Middle frontal gyrus (tissue), 1 donor: Measurements from ENCODE around the gene SH3TC1.

ENCODE experiments used
- DNase-seq: peaks from one replicate; pipeline ENCODE4 v3.0.0-alpha.2; 2015; ENCODE audit warnings: low spot score; ENCODE audit errors: extremely low spot score

Gene SH3TC1

DNA sequence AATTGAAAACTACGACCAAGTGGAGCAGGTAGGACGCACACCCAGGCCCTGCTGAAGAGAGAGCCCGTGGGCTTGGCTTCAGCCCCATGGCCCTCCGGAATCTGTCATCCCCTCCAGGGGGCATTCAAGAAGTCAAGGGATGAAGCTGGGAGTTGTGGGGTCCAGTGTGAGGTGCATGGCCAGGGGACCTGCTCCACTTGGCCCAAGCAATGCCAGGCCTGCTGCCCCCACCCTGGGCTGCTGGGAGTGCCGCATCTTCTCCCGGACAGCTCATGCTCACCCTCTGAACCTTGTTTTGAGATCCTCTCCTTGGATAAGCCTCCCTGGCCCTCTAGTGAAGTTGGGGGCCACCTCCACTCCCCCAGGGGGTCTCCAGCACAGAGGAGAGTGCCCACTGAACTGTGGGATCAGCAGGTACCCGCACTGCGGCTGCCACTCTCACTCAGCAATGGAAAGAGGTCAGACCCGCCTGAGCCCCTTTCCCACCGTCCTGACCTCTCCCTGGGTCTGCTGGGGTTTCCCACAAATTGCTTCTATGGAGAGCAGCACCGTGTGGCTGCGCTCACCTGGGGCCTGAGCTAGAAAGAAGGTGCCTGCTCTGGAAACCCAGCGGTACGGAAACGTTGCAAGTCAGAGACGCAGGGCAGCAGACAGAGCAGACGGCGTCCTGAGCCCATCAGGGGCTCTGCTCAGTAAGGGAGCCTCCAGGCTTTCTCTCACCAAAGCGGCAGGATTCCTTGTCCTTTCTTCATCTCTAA, 35.5 kb upstream of the SH3TC1 start:
- no peak for DNase-seq

- DNase-seq = no peak
Measured at GRCh38 chr4:8164194-8164565, 34.9 kb upstream of the SH3TC1 start.

GRCh38 chr4:8164687-8165086, 34.4 kb upstream of the SH3TC1 start:
- no peak for DNase-seq

GRCh38 chr4:8165374-8165896, 33.7 kb upstream of the SH3TC1 start:
- DNase-seq = no peak

- DNase-seq = no peak
Measured at GRCh38 chr4:8167291-8167690, 31.8 kb upstream of the SH3TC1 start.

DNA sequence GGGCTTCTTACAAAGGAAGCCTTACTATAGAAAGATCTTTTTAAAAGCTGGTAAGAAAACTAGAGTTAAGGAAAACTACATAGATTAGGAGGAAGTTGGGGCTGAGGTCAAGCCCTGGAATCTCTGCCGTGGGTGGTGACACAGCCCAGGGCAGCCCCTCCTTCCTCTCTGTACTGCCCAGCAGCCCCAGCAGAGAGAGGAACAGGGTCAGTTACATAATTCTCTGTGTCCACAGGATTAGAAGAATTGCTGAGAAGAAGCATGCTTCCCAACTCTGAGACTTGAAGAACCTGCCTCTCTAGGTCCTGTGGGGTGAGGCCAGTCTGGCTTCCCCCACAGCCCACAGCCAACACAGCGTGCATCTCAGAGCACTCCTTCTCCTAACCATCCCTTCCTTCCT, 31.3 kb upstream of the SH3TC1 start:
- no peak for DNase-seq

DNA sequence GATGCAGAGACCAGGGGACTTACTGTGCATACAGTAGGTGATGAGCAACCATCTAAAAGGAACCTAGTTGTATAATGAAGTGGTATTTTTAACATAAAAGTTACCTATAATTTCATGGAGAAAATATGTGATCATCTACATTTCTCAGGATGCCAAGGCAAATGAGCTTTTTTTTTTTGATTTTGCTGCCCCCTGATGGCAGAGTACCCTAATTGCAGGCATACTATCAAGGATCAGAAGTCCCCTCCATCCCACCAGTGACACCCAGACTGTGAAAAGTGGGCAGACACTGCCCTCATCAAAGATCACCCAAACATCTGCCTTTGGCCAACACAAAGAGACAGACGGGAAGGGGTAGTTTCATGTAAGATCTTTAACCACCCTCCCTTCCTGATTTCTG, 30.9 kb upstream of the SH3TC1 start:
- DNase-seq = no peak

- DNase-seq = no peak
Measured at GRCh38 chr4:8168832-8169598, 30.1 kb upstream of the SH3TC1 start.

- DNase-seq = no peak
Measured at GRCh38 chr4:8169763-8170162, 29.3 kb upstream of the SH3TC1 start.

DNA sequence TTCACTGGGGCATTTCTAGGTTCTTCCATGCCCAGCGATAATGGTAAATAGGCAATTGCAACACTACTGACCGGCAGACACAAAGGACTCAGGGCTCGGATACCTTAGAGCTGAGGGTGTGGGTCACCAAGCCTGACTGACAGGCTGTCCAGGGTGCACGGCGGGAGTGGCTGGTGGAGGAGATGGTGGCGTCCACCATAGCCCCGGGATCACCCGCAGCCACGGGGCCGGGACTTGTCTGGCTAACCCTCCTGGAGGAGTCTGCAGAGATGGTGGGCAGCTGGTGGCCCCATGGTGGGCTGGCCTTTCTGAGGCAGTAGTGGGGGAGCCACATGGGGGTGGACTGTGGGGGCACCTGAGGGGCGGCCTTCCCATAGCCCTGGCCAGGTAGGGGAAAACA, 28.7 kb upstream of the SH3TC1 start:
- no peak for DNase-seq

- no peak for DNase-seq
Measured at GRCh38 chr4:8171266-8171665, 27.8 kb upstream of the SH3TC1 start.

- DNase-seq = no peak
Measured at GRCh38 chr4:8171984-8172924, 26.8 kb upstream of the SH3TC1 start.

- DNase-seq = no peak
Measured at GRCh38 chr4:8173492-8174242, 25.4 kb upstream of the SH3TC1 start.

DNA sequence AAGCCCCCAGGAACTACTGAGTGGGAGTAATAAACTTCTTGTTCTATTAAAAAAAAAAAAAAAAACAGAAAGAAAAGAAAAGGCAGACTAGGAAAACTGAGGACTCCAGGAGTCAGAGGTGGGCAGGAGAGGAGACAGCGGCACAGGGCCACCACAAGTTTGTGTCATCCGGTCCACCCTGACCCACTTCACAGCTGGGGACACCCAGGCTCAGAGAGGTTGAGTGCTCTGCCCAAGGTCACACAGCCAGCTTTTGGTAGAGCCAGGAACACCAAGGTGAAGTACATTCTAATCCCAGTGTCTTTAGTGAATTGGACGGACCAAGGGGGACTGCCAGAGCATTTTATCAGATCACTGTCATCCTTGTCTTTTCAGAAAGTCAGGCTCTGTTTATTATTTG, 24.1 kb upstream of the SH3TC1 start:
- no peak for DNase-seq

DNA sequence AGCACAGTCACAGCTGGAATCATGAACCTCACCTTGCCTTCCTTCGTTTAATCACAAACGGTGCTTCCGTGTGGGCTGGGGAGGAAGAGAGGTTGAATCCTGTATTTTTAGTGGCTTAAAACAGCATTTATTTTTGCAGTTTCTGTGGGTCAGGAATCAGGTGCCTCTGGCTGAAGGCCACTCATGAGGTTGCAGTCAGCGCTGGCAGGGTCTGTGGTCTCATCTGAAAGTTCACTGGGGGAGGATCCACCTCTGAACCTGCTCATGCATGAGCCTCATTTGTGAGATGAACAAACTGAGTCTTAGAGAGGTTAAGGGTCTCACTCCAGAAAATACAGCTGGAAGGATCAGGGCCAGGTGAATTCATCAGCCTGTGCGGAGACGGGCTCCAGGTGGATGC, 23.4 kb upstream of the SH3TC1 start:
- DNase-seq = no peak

DNA sequence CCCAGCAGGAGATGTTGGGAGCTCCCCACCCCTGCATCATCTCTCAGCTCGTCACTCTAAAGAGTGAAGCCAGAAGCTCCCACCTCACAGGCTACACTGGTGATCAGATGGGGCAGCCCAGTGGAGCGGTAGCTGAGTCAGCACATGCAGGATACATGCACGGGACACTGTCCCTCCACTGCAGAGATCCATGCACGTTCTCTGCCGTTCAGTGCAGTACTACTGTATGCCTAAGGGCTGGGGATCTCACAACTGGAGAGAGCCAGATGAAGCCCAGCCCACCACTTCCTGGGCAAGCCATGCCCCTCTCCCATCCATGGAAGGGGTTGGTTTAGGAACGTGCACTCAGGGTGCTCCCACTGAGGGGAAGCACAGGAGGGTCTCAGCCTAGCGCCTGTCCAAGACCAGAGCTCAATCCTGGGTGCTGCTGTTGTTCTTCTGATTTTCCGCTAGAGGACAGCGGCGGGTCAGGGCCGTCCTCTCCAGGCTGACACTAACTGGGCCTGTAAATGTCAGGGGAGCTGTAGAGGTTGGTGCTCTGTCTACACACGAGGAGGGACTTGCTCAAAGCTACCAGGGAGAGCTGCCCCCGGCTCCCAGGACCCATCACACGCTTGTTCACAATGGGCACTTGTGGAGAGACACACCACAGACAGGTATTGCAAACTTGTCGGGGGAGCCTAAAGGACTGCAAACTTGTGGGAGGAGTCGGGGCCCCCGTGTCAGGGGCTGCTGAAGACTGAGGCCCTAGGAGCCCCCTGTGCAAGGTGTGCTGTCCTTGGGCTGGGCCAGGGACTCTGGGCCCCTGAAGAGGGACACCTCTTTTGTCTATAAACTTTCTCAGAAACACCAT, 22.3 kb upstream of the SH3TC1 start:
- no peak for DNase-seq

DNA sequence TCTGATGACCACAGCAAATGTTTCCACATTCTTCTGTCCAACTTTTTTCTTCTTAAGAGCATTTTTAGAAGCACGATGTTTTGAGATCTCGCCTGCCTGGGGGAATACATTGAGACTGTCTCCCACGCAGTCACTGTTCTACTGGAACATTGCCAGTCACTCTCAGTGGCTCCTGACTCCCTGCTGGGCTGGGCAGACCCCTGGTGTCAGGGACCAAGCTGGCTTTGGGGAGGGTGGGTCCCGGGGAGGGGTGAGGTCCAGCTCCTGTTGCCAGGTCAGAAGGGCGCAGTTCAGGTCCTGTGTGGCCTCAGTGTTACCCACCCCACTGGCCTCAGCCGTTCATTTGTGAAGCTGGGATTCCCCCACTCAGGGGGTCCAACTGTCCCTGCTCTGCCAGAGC, 21.5 kb upstream of the SH3TC1 start:
- DNase-seq = no peak

- DNase-seq = no peak
Measured at GRCh38 chr4:8177956-8178355, 21.1 kb upstream of the SH3TC1 start.

DNA sequence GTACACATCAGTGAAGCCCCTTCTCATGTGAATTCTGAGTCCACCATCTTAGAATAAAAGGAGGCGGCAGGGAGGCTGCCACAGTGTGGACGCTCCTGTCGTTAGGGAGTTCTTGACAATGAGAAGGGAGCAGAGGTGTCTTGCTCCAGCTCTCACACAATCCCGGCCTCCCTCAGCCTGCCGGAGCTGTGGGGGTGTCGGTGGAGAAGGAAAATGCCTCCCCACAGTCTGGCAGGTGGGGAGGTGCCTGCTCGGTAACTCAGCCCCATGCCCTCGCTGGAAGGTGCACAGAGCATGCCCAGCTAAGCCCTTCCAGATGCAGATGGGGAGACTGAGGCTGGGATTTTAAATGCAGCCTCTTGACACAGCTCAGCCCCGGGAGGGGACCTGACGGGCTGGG, 20.0 kb upstream of the SH3TC1 start:
- DNase-seq = no peak

GRCh38 chr4:8179771-8180170, 19.3 kb upstream of the SH3TC1 start:
- DNase-seq = no peak
